LNCAP (cell line): Measurements from ENCODE around the gene NAT9.

Experiments
- TF ChIP-seq, protein P1 (sequence below): fragments of 450-650 bp; IDR thresholded peaks from 2 replicates; pipeline ENCODE4 v1.5.1; 2017; ENCODE audit warnings: mild to moderate bottlenecking

NAT9 gene

DNA sequence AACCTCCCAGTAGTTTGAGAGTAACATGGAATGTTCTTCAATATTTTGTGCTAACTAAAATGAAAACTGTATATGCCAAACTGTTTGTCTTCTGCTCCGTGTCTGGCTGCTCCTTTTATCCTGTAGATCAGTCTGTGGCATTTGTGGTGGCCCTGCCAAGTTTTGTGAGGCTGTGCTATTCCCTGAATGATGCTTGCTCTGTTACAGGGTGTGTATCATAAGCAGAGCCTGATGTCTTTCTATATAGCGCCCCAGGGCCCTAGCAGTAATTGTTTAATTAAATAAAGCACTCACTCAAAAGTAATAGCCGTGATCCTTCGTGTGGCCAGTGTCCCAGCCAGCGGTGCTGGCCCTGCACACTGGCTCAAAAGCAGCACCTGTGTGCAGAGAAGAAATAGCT lies 27.8 kb upstream of the NAT9 start:
- TF ChIP-seq, protein P1, sequence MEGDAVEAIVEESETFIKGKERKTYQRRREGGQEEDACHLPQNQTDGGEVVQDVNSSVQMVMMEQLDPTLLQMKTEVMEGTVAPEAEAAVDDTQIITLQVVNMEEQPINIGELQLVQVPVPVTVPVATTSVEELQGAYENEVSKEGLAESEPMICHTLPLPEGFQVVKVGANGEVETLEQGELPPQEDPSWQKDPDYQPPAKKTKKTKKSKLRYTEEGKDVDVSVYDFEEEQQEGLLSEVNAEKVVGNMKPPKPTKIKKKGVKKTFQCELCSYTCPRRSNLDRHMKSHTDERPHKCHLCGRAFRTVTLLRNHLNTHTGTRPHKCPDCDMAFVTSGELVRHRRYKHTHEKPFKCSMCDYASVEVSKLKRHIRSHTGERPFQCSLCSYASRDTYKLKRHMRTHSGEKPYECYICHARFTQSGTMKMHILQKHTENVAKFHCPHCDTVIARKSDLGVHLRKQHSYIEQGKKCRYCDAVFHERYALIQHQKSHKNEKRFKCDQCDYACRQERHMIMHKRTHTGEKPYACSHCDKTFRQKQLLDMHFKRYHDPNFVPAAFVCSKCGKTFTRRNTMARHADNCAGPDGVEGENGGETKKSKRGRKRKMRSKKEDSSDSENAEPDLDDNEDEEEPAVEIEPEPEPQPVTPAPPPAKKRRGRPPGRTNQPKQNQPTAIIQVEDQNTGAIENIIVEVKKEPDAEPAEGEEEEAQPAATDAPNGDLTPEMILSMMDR: no peak

DNA sequence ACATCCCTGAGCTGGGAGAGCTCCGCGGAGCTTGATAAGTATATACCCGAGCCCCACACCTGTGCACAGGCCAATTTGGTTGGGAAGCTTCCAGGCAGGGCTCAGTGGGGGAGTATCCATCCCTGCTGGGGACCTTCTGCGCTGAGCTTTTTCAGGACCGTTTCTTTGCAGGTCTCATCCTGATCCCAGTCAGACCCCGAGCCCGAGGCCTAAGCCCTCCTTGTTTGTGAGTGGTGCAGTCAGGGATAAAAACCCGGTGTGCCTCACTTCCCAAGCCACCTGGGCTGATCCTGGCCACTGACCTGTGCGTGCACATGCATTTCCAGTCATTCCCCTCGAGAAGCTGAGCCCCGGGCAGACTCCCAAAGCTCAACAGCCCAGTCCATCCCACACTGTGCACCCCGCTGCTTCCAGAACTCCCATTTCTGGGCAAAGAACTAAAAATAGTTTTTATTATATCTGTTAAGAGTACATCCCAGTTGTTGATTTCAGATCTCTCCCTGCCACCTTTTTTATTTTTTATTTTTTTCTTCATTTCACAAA lies 27.3 kb upstream of the NAT9 start:
- TF ChIP-seq, protein P1: no peak

- TF ChIP-seq, protein P1: no peak
Observed at GRCh38 chr17:74801896-74802295, 25.8 kb upstream of the NAT9 start.

- TF ChIP-seq, protein P1: no peak
Observed at GRCh38 chr17:74800531-74800930, 24.4 kb upstream of the NAT9 start.

GRCh38 chr17:74799097-74799496 lies 23.0 kb upstream of the NAT9 start:
- TF ChIP-seq, protein P1: no peak

DNA sequence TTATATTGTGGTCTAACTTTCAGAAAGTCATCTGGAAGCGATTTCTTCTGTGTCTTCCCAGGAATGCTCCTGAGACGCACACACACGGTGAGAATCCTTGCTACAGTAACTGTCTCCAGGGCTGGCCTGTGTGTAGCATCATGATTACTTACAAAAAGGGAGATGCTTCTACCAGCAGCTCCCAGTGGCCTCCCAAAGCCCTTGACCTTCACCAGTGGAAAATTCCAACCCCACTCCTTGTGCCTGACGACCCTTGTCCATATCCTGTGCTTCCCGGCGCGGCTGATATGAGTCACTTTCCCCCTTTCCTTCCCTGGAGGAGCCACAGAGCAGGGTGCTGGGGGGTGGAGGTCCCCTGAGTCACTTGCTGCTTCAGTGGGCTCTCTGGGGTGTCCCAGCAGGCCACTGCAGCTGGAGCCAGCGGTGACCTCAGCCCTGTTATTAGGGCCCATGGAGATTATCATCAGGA lies 22.1 kb upstream of the NAT9 start:
- TF ChIP-seq, protein P1: no peak

GRCh38 chr17:74797824-74798223 lies 21.7 kb upstream of the NAT9 start:
- TF ChIP-seq, protein P1: no peak

DNA sequence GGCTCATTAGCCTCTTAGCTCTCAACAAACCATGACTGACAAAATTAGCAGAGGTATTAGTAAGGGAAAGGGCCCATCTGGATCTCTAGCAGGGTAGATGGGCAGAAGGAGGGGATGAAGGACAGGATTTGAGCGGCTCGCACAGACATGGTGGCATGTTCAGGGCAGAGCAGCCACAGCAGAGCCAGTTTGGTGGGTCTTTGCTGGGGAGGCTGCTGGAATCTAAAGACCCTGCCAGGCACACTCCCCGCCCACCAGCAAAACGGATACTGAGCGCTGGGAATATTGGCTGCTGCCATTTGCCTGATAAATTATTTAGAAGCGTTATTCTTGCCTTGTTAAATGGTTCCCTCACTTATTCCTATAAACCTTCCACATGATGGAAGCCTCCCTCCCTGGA lies 20.7 kb upstream of the NAT9 start:
- TF ChIP-seq, protein P1: no peak
